Left kidney (tissue), 2 donors: ENCODE measurements around the gene AMT. TPM values are rescaled to one million over a fixed set of nuclear protein-coding genes. Genes with fewer than 3 reads are reported as not detected.
"Not testable (repeated sequence)": the region's sequence is repeated elsewhere in the genome, so short reads cannot be mapped to it uniquely, and the experiment has no call there.

Experiments
- DNase-seq: peaks from one replicate; pipeline ENCODE4 v3.0.0-alpha.2; 2013
- polyA plus RNA-seq: library from polyadenylated mRNA; unstranded; fragments of 120-200 nt; gene quantifications from one replicate; pipeline ENCODE4 v1.2.1, GENCODE V29; 2013; ENCODE audit not compliant: insufficient read length

AMT gene
- polyA plus RNA-seq, 1 donor, result 41.2 TPM

DNA sequence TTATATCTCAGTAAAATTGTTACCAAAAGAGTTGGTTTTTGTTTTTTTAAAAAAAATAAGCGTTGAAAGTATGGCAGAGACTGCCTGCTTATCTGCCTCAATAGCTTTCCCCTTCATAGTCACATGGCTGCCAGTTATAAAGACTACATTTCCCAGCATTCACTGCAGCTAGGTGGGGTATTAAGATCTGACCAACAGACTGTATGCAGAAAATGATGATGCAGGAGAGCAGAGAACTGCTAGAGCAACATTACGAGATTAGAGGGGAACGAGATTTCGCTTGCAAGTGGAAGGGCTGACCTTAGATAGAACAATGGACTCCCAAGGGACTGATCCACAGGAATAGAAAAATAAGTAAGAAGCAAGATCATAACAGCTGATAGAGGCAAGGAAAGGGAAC is 24.8 kb downstream of the AMT start:
- DNase-seq, result no peak

DNA sequence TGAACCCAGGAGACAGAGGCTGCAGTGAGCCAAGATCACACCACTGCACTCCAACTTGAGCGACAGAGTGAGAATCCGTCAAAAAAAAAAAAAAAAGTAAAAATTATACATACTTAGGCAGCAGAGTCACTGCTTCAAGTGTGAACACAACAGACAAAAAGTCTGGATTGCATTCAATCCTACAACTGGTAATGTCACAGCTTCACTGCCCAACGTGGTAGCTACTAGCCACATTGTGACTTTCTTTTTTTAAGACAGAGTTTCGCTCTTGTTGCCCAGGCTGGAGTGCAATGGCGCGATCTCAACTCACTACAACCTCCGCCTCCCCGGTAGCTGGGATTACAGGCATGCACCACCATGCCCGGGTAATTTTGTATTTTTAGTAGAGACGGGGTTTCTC is 31.0 kb downstream of the AMT start:
- not testable (repeated sequence) for DNase-seq

DNA sequence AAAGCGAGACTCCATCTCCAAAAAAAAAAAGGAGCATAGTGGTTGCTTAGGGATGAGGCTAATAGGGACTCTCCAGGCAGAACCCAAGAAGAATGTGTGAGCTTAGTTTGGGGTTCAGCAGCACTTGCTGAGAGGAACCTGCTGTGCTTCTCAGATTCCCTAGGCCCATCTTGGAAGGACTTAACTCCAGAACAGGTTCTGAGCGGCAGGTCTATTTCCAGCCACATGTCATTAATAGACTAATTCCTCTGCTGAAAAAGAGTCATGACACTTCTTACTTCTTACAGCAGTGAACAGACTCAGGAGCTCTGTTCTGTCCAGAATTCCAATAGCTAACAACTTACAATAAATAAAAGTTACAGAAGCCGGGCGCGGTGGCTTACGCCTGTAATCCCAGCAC is 33.0 kb downstream of the AMT start:
- no peak for DNase-seq

DNA sequence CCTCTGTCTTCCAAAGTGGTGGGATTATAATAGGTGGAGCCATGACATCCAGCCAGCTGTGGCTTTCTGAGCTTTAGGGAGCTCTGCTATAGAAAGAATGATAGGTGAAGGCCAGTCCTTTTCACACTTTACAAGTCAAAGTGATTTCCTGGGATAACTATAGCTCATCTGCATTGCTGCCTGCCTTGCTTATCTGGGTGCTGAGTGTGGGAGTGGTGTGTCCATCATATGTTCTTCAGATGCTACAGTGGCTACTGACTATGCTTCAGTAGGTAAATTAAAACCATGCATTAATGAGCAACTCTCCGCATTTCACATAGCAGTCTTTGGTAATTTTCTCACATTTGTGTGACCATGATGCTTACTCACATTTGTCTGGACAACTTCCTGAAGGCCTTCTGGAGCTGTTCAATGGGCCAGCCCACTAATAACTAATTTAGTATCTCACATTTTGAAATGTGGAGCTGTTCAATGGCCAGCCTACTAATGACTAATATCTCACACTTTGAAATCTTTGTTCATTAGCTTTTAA is 33.9 kb downstream of the AMT start:
- DNase-seq, result no peak

DNA sequence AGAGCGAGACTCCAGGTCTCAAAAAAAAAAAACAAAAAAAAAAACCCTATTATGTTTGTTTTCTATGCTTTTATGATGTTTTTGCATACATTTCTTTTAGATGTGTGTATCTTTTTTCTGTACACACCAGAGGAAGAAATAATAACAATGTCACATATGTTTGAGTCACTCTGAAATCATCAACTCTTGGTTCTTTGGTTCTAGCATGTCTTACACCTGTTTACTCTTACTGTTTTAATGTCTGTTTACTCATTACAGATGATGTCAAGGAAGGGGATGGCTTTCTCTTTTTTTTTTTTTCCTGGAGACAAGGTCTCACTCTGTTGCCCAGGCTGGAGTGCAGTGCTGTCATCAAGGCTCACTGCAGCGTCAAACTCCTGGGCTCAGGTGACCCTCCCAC is 34.6 kb downstream of the AMT start:
- no peak for DNase-seq

DNA sequence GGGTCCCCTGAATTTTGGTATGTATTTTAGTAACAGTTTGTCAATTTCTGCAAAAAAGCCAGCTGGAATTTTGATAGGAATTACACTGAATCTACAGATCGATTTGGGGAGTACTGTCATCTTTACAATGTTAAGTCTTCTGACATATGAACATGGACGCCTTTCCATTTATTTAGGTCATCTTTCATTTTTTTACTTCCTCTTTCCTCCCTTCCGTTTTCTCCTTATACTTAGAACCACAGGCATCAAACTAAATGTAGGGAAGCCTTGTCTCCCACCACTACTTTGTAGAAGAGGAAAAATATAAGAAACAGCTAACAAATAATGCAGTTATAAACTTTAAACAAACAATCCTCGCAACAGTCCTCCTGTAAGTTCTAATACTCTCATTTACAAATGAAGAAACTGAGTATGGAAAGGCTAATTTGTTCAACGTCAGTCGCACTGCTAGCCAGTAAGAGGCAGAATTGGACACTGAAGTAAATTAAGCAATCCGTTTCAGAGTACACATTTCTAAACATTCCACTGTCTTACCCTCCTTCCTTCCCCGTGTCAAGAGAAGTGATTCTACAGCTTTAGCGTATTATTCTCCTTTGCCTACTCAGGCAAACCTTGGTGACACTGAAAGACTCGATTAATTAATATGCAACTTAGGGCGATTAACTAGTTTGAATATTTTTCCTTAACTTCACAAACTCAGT is 36.1 kb downstream of the AMT start:
- no peak for DNase-seq

DNA sequence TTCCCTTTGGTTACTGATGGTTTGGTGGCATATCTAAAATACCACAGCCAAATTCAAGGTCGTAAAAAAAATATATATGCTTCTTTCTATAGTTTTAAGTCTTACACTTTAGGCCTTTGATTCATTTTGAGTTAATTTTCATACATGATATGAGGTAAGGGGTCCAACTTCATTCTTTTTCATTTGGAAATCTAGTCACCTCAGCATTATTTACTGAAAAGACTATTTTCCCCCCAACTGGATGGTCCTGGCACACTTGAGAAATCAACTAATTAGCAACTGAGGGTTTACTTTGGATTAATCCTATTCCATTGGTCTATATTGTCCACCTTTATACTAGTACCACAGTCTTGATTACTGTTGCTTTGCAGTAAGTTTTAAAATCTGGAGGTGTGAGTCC is 36.7 kb downstream of the AMT start:
- no peak for DNase-seq

DNA sequence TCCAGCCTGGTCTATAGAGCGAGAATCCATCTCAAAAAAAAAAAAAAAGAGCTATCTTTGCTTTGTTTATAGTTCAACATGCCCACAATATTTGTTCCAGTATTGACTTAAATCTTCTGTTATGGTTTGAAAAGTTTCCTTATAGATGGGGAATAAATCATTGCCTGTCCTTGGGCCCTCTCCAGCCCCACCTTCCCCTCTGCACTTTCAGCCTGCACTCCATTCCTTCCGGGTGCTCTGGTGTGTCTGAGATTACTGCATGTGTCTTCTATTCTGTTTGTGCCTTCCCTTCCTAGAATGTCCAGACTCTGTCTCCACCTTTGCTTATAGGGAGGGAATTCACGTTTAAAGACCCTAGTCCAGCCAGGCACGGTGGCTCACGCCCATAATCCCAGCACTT is 38.9 kb downstream of the AMT start:
- DNase-seq, result no peak

DNA sequence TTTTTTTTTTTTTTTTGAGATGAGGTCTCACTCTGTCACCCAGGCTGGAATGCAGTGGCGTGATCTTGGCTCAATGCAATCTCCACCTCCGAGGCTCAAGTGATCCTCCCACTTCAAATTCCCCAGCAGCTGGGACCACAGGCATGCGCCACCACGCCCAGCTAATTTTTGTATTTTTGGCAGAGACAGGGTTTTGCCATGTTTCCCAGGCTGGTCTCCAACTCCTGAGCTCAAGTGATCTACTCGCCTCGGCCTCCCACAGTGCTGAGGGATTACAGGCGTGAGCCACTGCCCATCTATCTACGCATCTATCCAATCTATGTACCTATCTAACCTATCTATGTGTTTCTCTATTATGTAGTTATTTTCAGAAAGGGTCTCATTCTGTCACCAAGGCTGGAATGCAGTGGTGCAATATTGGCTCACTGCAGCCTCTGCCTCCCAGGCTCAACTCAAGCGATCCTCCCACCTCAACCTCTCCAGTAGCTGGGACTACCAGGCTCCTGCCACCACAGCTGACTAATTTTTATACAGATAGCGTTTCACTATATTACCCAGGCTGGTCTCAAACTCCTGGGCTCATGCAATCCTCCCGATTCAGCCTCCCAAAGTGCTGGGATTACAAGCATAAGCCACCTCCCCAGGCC is 43.9 kb downstream of the AMT start:
- DNase-seq, result no peak

DNA sequence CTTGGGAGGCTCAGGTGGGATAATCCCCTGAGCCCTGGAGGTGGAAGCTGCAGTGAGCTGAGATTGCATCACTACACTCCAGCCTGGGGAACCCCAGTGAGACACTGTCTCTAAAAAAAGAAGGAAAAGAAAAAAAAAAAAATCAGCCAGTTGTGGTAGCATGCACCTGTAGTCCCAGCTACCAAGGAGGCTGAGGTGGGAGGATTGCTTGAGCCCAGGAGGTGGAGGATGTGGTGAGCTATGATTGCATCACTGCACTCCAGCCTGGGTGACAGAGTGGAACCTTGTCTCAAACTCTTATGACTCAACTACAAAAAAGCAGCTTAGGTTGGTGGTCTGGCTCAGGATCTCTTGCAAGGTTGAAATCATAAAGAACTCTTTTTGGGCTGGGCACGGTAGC is 44.8 kb downstream of the AMT start:
- no peak for DNase-seq

DNA sequence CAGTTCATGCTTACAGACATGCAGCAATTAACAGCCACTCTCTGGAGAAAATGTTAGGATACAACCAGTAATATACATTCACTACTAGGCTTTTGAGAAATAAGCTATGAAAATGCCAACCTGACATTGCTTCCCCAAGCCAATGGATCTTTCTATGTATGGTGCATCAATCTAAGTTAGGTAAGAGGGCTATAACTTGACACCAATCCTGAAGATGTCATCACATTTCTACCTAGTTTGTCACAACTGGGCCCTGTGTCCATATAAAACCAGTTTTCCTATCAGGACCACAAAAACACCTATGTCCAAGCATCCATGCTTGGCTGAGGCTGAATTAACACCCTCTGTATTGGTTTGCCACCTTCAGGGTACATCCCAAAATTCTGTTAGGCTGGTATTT is 50.3 kb downstream of the AMT start:
- no peak for DNase-seq

DNA sequence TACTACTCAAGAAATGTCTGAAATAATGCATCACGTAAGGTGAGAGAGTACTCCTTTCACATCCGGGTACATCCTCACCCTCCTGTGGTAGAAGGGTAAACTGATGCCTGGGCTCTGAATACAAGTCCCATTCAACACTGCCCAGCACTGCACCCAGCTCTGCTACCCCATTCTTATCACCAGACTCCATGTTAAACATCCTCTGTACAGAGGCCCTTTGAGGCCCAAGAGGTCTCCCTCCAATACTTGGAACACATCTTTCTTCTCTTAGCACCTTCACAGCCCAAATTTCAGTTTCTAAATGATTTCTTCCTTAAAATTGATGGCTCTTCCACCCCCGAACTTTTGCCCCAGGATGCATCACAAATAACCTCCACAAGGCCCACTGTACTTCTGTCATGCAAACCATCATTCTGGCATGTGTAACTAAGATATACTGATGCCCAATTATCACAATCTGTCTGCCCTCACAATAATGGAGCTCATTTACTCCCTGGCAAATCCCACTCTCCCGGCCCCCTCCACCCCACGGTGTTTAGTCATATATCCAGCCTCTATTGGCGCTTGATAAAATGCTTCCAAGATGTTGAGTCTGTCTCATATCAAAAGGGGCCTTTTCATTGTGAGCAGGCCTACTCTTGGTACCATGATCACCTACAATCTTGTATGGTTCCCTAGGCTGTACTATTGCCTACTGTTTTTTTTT is 51.5 kb downstream of the AMT start:
- DNase-seq, result no peak

Other genes starting within 250 kb of the AMT start
- 13.1 TPM for gene C3orf62, start 145.2 kb downstream of the AMT start, polyA plus RNA-seq
- gene USP4, start 82.4 kb downstream of the AMT start, polyA plus RNA-seq, result 81.0 TPM
- 84.1 TPM for gene GPX1, start 64.1 kb downstream of the AMT start, polyA plus RNA-seq
- gene RHOA, start 10.5 kb downstream of the AMT start, polyA plus RNA-seq, result 511 TPM
- 31.7 TPM for gene TCTA, start 10.1 kb downstream of the AMT start, polyA plus RNA-seq
- gene NICN1, start 6.9 kb upstream of the AMT start, polyA plus RNA-seq, result 22.1 TPM
- gene DAG1, start 47.8 kb upstream of the AMT start, polyA plus RNA-seq, result 104 TPM
- 1.7 TPM for gene BSN, start 132.0 kb upstream of the AMT start, polyA plus RNA-seq